Glomerular endothelial cell (primary cell): ENCODE results near the gene MBOAT1. TPM values are rescaled to one million over a fixed set of nuclear protein-coding genes. Genes with fewer than 3 reads are reported as not detected.
"Not testable (repeated sequence)": the region's sequence is repeated elsewhere in the genome, so short reads cannot be mapped to it uniquely, and the experiment has no call there.

Source experiments
- DNase-seq: peaks from one replicate; pipeline ENCODE4 v3.0.0-alpha.2; 2011; ENCODE audit warnings: low read depth, low spot score; ENCODE audit errors: extremely low read depth
- total RNA-seq: library from RNA; depleted of rRNA; stranded (reverse); fragments of >200 nt; gene quantifications from 2 replicates; pipeline ENCODE4 v1.2.3, GENCODE V29; 2015

The MBOAT1 gene
- total RNA-seq, 1 donor from 2014 or later = 1.4 TPM

- DNase-seq = no peak
Measured at GRCh38 chr6:20203561-20204511, 8.4 kb downstream of the MBOAT1 start.

- no peak for DNase-seq
Measured at GRCh38 chr6:20202699-20203302, 9.5 kb downstream of the MBOAT1 start.

DNA sequence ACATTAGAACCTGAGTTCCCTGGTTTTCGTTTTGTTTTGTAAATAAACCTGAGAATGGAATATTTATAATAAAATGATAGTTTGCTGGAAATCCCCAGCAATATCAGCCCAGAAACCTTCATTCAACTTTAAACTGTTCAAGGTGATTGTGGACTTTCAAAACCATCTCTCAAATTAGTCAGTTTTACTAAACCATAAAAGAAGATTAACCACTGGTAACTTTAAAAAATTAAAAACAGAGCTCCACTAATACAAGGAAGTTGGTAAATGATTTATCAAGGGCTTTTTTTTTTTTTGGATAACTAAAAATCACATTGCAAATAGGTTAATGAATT, 10.0 kb downstream of the MBOAT1 start:
- no peak for DNase-seq

DNA sequence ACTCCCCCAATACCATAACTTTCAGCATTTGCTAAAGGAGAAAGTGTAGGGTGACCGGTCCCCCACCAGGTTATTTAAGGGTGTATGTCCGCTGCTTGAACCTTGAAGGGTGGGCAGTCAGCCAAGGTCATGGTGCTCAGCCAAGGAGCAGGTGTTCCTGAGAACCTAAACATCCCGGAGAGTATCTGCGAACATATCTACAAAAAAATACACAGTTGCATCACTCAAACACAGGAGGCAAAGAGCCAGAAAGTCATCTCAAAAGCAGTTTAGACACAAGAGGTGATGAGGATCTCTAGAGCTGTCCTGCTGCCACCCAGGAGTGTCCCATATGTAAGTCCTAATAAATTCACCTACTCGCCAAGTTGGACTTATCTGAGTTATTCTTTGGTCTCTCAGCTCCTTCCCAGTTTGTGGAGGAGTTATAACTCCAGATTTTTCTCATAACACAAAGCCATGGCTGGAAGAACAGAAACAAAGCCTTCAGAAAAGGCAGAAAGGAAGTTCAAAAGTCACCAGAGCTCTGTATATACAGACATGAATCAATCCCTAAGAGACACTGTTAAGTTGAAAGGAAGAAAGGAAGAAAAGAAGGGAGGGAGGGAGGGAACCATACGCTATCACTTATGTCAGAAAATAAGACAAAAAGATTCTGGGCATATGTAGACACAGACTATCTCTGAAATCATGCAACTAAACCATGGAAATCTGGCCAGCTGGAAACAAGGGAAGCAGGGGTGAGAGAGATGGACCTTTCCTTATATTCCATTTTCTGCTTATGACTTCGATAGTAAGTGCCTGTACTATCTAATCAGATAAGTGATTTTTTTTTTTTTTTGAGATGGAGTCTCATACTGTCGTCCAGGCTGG, 11.3 kb downstream of the MBOAT1 start:
- DNase-seq = no peak

DNA sequence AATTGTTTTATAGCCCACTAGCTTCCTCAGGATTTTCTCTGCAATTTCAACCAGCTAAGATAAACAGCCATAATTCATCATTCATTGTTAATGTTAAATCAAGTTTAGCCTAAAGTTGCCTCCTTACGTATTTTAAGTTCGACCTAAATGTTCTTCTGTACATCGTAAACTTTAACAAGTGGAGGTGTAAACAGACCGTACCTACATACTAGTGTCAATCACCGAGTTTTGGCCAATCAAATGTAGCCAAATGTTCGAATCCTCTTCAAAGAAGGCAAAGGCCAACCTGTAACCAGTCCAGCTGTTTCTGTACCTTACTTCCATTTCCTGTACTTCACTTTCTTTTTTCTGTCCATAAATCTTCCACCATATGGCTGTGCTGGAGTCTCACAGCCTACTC, 13.5 kb downstream of the MBOAT1 start:
- DNase-seq = no peak

DNA sequence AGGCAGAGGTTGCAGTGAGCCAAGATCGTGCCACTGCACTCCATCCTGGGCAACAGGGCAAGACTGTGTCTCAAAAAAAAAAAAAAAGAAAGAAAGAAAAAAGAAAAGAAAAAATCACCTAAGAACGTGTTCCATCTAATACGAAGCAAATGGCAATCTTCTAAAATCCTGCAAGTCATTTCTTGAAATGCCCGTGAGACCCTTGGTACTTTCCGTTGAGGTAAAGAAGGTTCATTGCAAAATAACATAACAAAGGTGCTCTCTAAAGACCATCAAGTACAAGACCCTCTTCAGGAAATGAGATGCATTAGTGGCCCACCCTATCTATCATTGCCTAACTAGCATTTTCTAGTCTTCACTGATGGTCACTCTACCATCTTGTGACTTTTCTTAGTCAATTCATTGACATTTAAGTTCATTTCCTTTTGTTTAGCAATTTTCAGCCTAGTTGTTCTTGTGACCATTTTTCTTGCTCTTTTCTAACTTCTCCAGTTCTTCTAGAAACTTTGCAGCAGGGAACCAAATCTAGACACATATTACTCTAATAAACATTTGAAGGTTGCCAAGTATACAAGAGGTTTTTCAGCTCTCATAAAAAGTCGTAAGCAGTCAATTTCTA, 14.0 kb downstream of the MBOAT1 start:
- no peak for DNase-seq

DNA sequence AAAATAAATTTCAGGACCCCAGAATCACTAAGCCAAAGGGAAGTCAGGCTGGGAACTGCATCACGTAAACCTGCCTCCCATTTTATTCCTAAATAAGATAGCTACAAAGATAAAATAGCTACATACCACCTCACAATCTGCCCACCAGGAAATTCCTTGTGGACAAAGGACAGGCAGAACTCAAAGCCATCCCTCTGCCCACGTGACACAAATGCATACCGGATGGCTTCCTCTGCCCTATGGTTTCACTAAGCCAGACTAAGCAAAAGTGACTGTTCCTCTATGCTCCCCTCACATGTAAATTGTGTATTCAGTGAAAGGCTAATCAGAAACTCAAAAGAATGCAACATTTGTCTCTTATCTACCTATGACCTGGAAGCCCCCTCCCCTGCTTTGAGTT, 15.0 kb downstream of the MBOAT1 start:
- DNase-seq = no peak

- no peak for DNase-seq
Measured at GRCh38 chr6:20192625-20193024, 19.6 kb downstream of the MBOAT1 start.

- no peak for DNase-seq
Measured at GRCh38 chr6:20191992-20192391, 20.3 kb downstream of the MBOAT1 start.

DNA sequence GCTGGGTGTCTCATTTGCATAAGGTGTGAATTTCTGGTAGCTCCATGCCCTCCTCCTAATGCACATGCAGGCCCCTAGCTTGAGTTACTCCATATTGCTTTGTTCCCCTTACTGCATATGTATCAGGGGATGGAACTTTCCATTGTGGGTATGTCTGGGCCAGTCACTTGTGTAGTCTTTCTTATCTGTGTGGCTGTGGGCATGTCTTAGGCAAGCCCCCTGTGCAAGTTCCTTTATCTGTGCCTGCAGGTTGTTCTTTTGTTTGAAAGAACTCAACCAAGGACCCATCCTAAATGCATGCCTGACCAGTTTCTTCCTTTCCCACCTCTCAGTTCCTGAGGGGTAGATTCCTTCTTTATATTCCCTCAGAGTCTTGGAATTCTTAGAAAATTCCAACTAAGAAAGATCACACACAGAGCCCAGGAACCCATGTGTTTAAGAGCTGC, 23.6 kb downstream of the MBOAT1 start:
- no peak for DNase-seq

DNA sequence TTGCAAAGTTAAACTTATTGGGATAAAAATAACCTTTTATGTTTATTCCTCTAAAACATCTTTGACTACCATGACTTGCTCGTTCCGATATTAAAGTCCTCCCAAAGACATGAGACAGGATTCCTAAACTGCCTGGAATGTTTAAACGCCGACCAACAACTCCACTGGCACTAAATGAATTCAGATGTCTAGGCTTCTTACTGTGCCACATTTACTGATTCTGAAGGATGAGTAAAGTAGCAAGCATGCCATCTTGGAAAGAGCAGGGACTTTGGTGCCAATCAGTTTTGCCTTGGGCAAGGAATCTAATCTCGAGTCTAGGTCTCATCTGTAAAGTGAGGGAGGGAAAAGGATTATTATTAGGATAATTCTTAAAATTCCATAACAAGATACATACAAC, 25.3 kb downstream of the MBOAT1 start:
- no peak for DNase-seq

DNA sequence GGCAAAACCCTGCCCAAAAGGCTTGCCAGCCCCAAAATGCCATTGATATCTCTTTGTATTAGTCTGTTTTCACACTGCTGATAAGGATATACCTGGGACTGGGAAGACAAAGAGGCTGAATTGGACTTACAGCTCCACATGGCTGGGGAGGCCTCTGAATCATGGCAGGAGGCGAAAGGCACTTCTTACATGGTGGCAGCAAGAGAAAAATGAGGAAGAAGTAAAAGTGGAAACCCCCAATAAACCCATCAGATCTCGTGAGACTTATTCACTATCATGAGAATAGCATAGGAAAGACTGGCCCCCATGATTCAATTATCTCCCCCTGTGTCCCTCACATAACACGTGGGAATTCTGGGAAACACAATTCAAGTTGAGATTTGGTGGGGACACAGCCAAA, 28.6 kb downstream of the MBOAT1 start:
- no peak for DNase-seq

GRCh38 chr6:20182926-20183521, 29.2 kb downstream of the MBOAT1 start:
- DNase-seq = no peak

DNA sequence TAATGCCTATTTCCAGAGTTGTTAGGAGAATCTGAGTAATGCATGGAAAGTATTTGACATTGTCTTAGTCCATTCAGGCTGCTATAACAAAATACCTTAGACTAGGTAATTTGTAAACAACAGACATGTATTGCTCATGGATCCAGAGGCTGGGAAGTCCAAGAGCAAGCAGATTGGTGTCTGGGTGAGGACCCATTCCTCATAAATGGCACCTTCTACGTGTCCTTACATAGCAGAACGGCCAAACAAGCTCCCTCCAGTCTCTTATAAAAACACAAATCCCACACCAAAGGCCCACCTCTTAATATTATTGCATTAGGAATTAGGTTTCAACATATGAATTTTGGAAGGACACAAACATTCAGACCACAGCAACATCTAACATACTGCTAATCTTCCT, 30.2 kb downstream of the MBOAT1 start:
- DNase-seq = no peak

DNA sequence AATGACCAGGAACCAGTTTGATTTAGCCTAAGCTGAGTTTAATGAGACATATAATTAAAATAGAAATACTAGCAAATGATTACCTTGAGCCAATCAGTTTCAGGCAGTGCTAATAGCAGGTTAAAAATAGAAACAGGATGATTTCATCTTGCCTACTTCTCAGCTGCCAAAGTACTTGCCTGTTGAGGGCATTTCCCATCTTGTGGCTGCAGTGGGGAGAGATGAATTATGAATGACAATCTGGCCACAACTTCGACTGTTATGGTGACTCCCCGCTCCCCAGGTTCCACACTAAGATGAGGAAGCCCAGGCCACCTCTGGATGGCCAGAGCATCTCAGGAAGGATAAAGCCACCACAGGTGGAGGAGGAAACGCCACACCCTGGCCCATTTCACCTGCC, 31.3 kb downstream of the MBOAT1 start:
- no peak for DNase-seq

- DNase-seq = not testable (repeated sequence)
Measured at GRCh38 chr6:20179287-20180045, 32.8 kb downstream of the MBOAT1 start.

DNA sequence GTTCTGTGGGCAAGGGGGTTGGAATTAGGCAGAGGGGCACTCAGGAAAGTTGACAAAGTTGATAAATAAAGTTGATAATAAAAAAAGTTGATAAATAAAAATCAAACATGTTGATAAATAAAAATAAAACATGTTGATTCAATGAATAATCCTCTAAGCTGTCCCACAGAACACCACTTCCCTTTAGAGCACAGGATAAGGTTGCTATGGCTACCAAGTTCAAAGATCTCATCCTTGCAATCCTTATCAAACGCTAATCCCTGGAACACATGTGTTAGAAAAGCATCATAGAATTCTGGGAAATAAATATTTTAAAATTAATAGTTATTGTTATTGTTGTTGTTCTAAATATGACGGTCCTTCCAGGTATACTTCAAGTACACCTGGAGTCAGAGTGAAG, 33.9 kb downstream of the MBOAT1 start:
- DNase-seq = no peak

GRCh38 chr6:20175810-20176410, 36.4 kb downstream of the MBOAT1 start:
- no peak for DNase-seq
